ENCODE measurements around the gene USHBP1. TPM values are rescaled to one million over a fixed set of nuclear protein-coding genes. Genes with fewer than 3 reads are reported as not detected.

USHBP1 gene
- total and polyA plus RNA-seq, 2 of the 13 experiments (the other 11 are each of a cell fraction or from before 2014, with no cell fraction given): 0.15 to 1.5 TPM

DNA sequence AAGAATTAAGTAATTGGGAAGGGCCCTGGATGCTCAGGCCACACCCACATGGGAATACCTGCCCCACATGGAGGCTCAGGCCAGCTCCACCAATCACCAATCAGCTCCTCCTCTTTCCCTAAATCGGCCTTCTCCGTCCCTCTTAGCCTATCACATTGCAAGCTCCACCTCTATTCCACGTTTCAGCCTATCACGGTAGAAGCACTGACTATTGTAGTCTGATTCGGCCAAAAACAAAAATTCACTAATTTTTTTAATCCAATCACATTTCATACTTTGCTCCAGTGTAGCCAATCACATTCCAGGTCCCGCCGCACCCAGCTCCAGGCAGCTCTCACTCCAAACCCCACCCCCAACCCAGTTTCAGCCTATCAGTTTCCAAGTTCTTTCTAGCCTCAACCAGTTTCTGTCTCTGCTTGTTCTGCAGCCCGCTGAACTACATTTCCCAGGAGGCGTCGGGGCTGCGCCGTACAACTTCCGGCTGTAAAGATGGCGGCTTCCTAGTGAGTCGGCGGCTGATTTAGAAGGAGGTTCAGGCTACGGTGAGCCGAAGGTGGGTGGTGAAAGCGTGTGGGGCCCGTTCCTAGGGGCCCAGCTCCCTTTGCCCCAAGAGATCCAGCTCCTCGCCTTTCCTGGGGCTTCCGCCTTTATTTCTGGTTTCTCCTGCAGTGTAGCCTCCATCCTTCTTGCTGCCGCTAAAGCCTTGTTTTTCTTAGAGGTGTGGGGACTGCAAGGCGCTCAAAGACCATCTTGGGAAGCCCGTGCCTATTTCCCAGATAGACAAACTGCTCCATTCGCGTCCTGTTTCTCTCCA is 2.6 kb upstream of the USHBP1 start, which contains the start of gene BABAM1 (continued):
- TF ChIP-seq, protein P1, sequence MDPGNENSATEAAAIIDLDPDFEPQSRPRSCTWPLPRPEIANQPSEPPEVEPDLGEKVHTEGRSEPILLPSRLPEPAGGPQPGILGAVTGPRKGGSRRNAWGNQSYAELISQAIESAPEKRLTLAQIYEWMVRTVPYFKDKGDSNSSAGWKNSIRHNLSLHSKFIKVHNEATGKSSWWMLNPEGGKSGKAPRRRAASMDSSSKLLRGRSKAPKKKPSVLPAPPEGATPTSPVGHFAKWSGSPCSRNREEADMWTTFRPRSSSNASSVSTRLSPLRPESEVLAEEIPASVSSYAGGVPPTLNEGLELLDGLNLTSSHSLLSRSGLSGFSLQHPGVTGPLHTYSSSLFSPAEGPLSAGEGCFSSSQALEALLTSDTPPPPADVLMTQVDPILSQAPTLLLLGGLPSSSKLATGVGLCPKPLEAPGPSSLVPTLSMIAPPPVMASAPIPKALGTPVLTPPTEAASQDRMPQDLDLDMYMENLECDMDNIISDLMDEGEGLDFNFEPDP (CRISPR knock-in tag; conservative IDR thresholded peaks at IDR 0.05): no peak
- no peak for TF ChIP-seq ZNF709 (CRISPR knock-in tag; IDR thresholded peaks at IDR 0.05)
- peak; percentile 67; the same call in 1 of the 2 replicates for TF ChIP-seq KDM2A (CRISPR knock-in tag; IDR thresholded peaks at IDR 0.05; ENCODE audit: borderline replicate concordance, low read depth)
- no peak for TF ChIP-seq MIER2 (CRISPR knock-in tag; IDR thresholded peaks at IDR 0.05)
- TF ChIP-seq TP53 (CRISPR knock-in tag; conservative IDR thresholded peaks at IDR 0.05): no peak
- peak; percentile 55; the same call in 1 of the 2 replicates for TF ChIP-seq KLF11 (CRISPR knock-in tag; IDR thresholded peaks at IDR 0.05)
- TF ChIP-seq ETV5 (CRISPR knock-in tag; IDR thresholded peaks at IDR 0.05; ENCODE audit: borderline replicate concordance): peak; percentile 80
- TF ChIP-seq, protein P2, sequence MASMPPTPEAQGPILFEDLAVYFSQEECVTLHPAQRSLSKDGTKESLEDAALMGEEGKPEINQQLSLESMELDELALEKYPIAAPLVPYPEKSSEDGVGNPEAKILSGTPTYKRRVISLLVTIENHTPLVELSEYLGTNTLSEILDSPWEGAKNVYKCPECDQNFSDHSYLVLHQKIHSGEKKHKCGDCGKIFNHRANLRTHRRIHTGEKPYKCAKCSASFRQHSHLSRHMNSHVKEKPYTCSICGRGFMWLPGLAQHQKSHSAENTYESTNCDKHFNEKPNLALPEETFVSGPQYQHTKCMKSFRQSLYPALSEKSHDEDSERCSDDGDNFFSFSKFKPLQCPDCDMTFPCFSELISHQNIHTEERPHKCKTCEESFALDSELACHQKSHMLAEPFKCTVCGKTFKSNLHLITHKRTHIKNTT (CRISPR knock-in tag; IDR thresholded peaks at IDR 0.05): no peak
- TF ChIP-seq, protein P3, sequence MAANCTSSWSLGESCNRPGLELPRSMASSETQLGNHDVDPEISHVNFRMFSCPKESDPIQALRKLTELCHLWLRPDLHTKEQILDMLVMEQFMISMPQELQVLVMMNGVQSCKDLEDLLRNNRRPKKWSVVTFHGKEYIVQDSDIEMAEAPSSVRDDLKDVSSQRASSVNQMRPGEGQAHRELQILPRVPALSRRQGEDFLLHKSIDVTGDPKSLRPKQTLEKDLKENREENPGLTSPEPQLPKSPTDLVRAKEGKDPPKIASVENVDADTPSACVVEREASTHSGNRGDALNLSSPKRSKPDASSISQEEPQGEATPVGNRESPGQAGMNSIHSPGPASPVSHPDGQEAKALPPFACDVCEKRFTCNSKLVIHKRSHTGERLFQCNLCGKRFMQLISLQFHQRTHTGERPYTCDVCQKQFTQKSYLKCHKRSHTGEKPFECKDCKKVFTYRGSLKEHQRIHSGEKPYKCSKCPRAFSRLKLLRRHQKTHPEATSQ (CRISPR knock-in tag; IDR thresholded peaks at IDR 0.05; ENCODE audit: borderline replicate concordance): no peak
- TF ChIP-seq, protein P4, sequence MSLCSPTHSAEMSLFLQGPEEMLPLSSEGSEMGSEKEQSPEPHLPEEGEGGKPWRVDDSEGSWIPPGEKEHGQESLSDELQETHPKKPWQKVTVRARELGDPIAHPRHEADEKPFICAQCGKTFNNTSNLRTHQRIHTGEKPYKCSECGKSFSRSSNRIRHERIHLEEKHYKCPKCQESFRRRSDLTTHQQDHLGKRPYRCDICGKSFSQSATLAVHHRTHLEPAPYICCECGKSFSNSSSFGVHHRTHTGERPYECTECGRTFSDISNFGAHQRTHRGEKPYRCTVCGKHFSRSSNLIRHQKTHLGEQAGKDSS (CRISPR knock-in tag; IDR thresholded peaks at IDR 0.05; ENCODE audit: borderline replicate concordance, low read depth): no peak
- TF ChIP-seq SPEN (CRISPR knock-in tag; IDR thresholded peaks at IDR 0.05; ENCODE audit: low read depth): no peak
- no peak for TF ChIP-seq ZFP41 (CRISPR knock-in tag; IDR thresholded peaks at IDR 0.05; ENCODE audit: borderline replicate concordance)
- peak; percentile 94 for TF ChIP-seq NFYC (CRISPR knock-in tag; IDR thresholded peaks at IDR 0.05)
- TF ChIP-seq CREB1 (IDR thresholded peaks at IDR 0.05): peak; percentile 77
- peak; percentile 95 for TF ChIP-seq CREB1 (CRISPR knock-in tag; IDR thresholded peaks at IDR 0.05)
- TF ChIP-seq KDM1A (CRISPR knock-in tag; IDR thresholded peaks at IDR 0.05): no peak
- TF ChIP-seq ZNF777 (CRISPR knock-in tag; IDR thresholded peaks at IDR 0.05): no peak
- TF ChIP-seq ZNF776 (CRISPR knock-in tag; IDR thresholded peaks at IDR 0.05): no peak
- TF ChIP-seq ZNF788 (CRISPR knock-in tag; IDR thresholded peaks at IDR 0.05; ENCODE audit: borderline replicate concordance): peak; percentile 71; the same call in 1 of the 2 replicates
- TF ChIP-seq TAF15 (IDR thresholded peaks at IDR 0.05; ENCODE audit: low read depth, low read length, poor library complexity, severe bottlenecking): no peak
- no peak for TF ChIP-seq SOX6 (IDR thresholded peaks at IDR 0.05)
- no peak; the same call in 1 of the 2 replicates for TF ChIP-seq SOX6 (CRISPR knock-in tag; IDR thresholded peaks at IDR 0.05)
- TF ChIP-seq ZNF30 (CRISPR knock-in tag; IDR thresholded peaks at IDR 0.05): no peak
- TF ChIP-seq ZNF652 (CRISPR knock-in tag; IDR thresholded peaks at IDR 0.05; ENCODE audit: borderline replicate concordance, low read depth): no peak
- no peak for TF ChIP-seq ZNF24 (IDR thresholded peaks at IDR 0.05)
- no peak for TF ChIP-seq MTF2 (CRISPR knock-in tag; IDR thresholded peaks at IDR 0.05; ENCODE audit: borderline replicate concordance)
- no peak for TF ChIP-seq SRSF9 (IDR thresholded peaks at IDR 0.05; ENCODE audit: borderline replicate concordance, insufficient read depth, low read depth, low read length, poor library complexity, severe bottlenecking)
- peak; percentile 3; the same call in 1 of the 2 replicates for TF ChIP-seq HNF4A (CRISPR knock-in tag; IDR thresholded peaks at IDR 0.05)

All from HepG2 (cell line).